Right atrium auricular region (tissue), 2 donors: ENCODE data around the gene MPP7. TPM values are rescaled to one million over a fixed set of nuclear protein-coding genes. Genes with fewer than 3 reads are reported as not detected.

Source experiments
- DNase-seq: peaks from one replicate; pipeline ENCODE4 v3.0.0-alpha.2; 2019; ENCODE audit warnings: low spot score
- H3K27ac ChIP-seq, 2 donors: fragments of 200-600 bp; sonication (generic); 1 replicate in 1 of 2; 2 replicates in 1 of 2; pipeline ENCODE4 v1.5.1; 2016 to 2019
- H3K27me3 ChIP-seq, 2 donors: fragments of 200-600 bp; sonication (generic); one replicate each; pipeline versions ENCODE4 v1.5.1 to v1.6.0; 2017 to 2019
- H3K36me3 ChIP-seq: fragments of 200-600 bp; sonication (generic); one replicate; pipeline ENCODE4 v1.5.1; 2016
- H3K4me1 ChIP-seq, 2 donors: fragments of 200-600 bp; sonication (generic); one replicate each; pipeline versions ENCODE4 v1.5.1 to v1.6.0; 2017 to 2019
- H3K4me3 ChIP-seq, 2 donors: fragments of 200-600 bp; sonication (generic); 1 replicate in 1 of 2; 2 replicates in 1 of 2; pipeline ENCODE4 v1.5.1; 2017 to 2019; ENCODE audit warnings: mild to moderate bottlenecking in 1 of 2, moderate library complexity in 1 of 2
- H3K9me3 ChIP-seq, 2 donors: fragments of 200-600 bp; sonication (generic); one replicate each; pipeline ENCODE4 v1.5.1; 2019
- CTCF ChIP-seq, 2 donors: fragments of 200-600 bp; sonication (generic); IDR thresholded peaks; one replicate each; pipeline ENCODE4 v1.5.1; 2019; ENCODE audit warnings: antibody characterized with exemption in 2 of 2
- total RNA-seq, 2 donors: library from RNA; depleted of rRNA; stranded (reverse); fragments of >200 nt; gene quantifications; one replicate each; pipeline ENCODE4 v1.1.0, GENCODE V29; 2016

The MPP7 gene
- total RNA-seq, 2 donors from 2014 or later, result 7.6 to 8.9 TPM

DNA sequence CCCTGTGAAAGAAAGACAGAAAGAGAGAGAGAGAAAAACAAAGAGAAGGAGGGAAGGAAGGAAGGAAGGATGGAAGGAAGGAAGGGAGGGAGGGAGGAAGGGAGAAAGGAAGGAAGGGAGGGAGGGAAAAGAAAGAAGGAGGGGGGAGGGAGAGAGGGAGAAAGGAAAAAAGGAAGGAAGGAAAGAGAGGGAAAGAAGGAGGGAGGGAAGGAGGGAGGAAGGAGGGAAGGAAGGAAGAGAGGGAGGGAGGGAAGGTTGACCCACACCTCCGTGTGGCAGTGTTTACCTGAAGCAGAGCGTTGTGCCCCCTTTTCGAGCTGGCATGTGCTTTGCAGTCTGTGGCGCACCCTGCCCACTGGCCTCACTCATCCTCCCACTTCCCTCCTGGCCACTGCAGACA lies 12.3 kb upstream of the MPP7 start:
- Histone ChIP-seq H3K27me3 (no peaks in the 10 kb centered on the region), H3K36me3 (no peaks in the 10 kb centered on the region), H3K4me3 (no peak overlapping the region), H3K27ac (no peak overlapping the region), H3K4me1 (no peaks in the 10 kb centered on the region), H3K9me3 (no peaks in the 10 kb centered on the region)
- no peak for DNase-seq
- TF ChIP-seq CTCF (IDR thresholded peaks at IDR 0.05), result no peak

GRCh38 chr10:28314211-28314610 lies 11.3 kb upstream of the MPP7 start:
- no peaks in the 10 kb centered on the region for H3K9me3 ChIP-seq
- H3K36me3 ChIP-seq, result no peaks in the 10 kb centered on the region
- no peak for TF ChIP-seq CTCF (IDR thresholded peaks at IDR 0.05)
- DNase-seq, result no peak
- no peak overlapping the region for H3K27ac ChIP-seq
- H3K4me1 ChIP-seq, result no peaks in the 10 kb centered on the region
- no peaks in the 10 kb centered on the region for H3K27me3 ChIP-seq
- H3K4me3 ChIP-seq, result no peak overlapping the region

GRCh38 chr10:28312572-28312971 lies 9.7 kb upstream of the MPP7 start:
- Histone ChIP-seq H3K36me3 (no peaks in the 10 kb centered on the region), H3K9me3 (no peaks in the 10 kb centered on the region), H3K27me3 (no peaks in the 10 kb centered on the region), H3K4me1 (no peaks in the 10 kb centered on the region), H3K27ac (no peak overlapping the region), H3K4me3 (no peak overlapping the region)
- DNase-seq, result no peak
- no peak for TF ChIP-seq CTCF (IDR thresholded peaks at IDR 0.05)

DNA sequence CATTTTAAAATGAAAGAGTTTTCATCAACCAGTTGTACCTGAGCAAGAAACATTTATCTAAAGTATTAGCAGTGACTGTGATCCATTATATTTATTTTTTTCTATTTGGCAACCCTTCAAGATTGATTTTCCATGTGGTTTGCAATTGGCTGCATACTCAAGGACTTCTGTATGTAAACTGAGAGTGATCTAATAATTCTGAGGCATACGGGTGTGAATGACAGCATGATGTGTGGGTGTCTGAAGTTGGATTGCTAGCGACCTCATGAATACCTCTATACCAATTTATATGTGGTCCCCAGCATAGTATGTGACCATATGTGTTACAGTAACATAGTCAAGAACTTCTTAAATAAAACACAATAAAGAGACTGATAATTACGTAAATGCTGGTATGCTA lies 8.2 kb upstream of the MPP7 start:
- no peak overlapping the region for H3K4me3 ChIP-seq
- no peaks in the 10 kb centered on the region for H3K36me3 ChIP-seq
- no peak for TF ChIP-seq CTCF (IDR thresholded peaks at IDR 0.05)
- H3K27me3 ChIP-seq, result no peaks in the 10 kb centered on the region
- no peaks in the 10 kb centered on the region for H3K9me3 ChIP-seq
- H3K27ac ChIP-seq, result no peak overlapping the region
- no peaks in the 10 kb centered on the region for H3K4me1 ChIP-seq
- DNase-seq, result no peak

GRCh38 chr10:28307267-28307666 lies 4.4 kb upstream of the MPP7 start:
- Histone ChIP-seq H3K36me3 (no peaks in the 10 kb centered on the region), H3K4me3 (no peak overlapping the region), H3K4me1 (peaks cover 0 to 7% of the 10 kb centered on the region in 2 donors), H3K9me3 (no peaks in the 10 kb centered on the region), H3K27me3 (no peaks in the 10 kb centered on the region), H3K27ac (no peak overlapping the region)
- no peak for DNase-seq
- no peak for TF ChIP-seq CTCF (IDR thresholded peaks at IDR 0.05)

- Histone ChIP-seq H3K36me3 (no peaks in the 10 kb centered on the region), H3K9me3 (no peaks in the 10 kb centered on the region), H3K4me1 (peaks cover 0 to 11% of the 10 kb centered on the region in 2 donors), H3K27me3 (no peaks in the 10 kb centered on the region), H3K4me3 (no peak overlapping the region), H3K27ac (no peak overlapping the region)
- no peak for DNase-seq
- no peak for TF ChIP-seq CTCF (IDR thresholded peaks at IDR 0.05)
Observed at GRCh38 chr10:28305553-28305952, 2.7 kb upstream of the MPP7 start.
